ENCODE measurements around the gene KBTBD13. TPM values are rescaled to one million over a fixed set of nuclear protein-coding genes. Genes with fewer than 3 reads are reported as not detected.

The KBTBD13 gene
- total and polyA plus RNA-seq, 4 experiments from 2014 or later = not detected

DNA sequence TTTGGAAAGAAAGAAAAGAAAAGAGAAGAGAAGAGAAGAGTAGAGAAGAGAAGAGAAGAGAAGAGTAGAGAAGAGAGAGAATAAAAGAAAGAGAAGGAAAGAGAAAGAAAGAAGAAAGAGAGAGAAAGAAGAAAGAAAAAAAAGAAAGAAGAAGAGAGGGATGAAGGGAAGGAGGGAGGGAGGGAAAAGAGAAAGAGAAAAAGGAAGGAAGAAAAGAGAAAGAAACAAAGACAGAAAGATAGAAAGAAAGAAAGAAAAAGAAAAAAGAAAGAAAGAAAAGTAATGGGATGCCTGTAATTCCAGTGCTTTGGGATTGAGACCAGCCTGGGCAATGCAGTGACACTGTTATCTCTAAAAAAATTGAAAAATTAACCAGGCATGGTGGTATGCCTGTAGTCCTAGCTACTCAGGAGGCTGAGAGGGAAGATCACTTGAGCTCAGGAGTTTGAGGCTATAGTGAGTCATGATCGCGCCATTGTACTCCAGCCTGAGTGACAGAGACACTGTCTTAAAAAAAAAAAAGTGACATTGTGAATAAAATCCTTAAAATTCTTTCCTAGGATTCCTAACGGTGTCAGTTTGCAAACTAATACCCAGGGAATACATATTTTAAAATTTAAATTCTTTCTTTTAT is 10.4 kb upstream of the KBTBD13 start:
- Mint-ChIP-seq H3K9me3 (no peaks in the 10 kb centered on the region), H3K27me3 (peaks cover 23 to 34% of the 10 kb centered on the region in 2 donors), H3K27ac (no peak overlapping the region), H3K4me1 (peaks cover 0 to 10% (median 4%) of the 10 kb centered on the region in 4 donors), H3K4me3 (no peak overlapping the region), H3K36me3 (no peaks in the 10 kb centered on the region)
- Histone ChIP-seq H3K9me3 (ENCODE audit: control insufficient read depth in 1 of 2, low read length in 2 of 2) (no peaks in the 10 kb centered on the region), H3K27ac (ENCODE audit: low read depth, low read length) (no peak overlapping the region), H3K4me3 (ENCODE audit: low read length in 2 of 2) (no peak overlapping the region), H3K4me1 (ENCODE audit: insufficient read depth, low read length) (no peaks in the 10 kb centered on the region), H3K36me3 (ENCODE audit: insufficient read depth, low read length) (no peaks in the 10 kb centered on the region), H3K27me3 (ENCODE audit: insufficient read depth, low read length) (peaks cover 10% of the 10 kb centered on the region)
- ChIA-PET POLR2A (ENCODE audit: partially characterized antibody) (no interaction called here), CTCF (ENCODE audit: partially characterized antibody) (no interaction called here)
- intact Hi-C loops (cut with micrococcal nuclease) = no loop called here
- no peak for DNase-seq

- Histone ChIP-seq H3K4me3 (ENCODE audit: low read length in 2 of 2) (no peak overlapping the region), H3K27me3 (ENCODE audit: insufficient read depth, low read length) (peaks cover 10% of the 10 kb centered on the region), H3K9me3 (ENCODE audit: control insufficient read depth in 1 of 2, low read length in 2 of 2) (no peaks in the 10 kb centered on the region), H3K36me3 (ENCODE audit: insufficient read depth, low read length) (no peaks in the 10 kb centered on the region), H3K27ac (ENCODE audit: low read depth, low read length) (no peak overlapping the region), H3K4me1 (ENCODE audit: insufficient read depth, low read length) (no peaks in the 10 kb centered on the region)
- Mint-ChIP-seq H3K4me3 (peak overlapping the region in 4 of 8 donors; percentile 48 to 57 (median 53)), H3K27ac (no peak overlapping the region), H3K4me1 (peaks cover 0 to 10% (median 4%) of the 10 kb centered on the region in 4 donors), H3K9me3 (no peaks in the 10 kb centered on the region), H3K36me3 (no peaks in the 10 kb centered on the region), H3K27me3 (peaks cover 23 to 34% of the 10 kb centered on the region in 2 donors)
- no peak for DNase-seq
- CTCF ChIA-PET (ENCODE audit: partially characterized antibody) = no interaction called here
- intact Hi-C loops (cut with micrococcal nuclease) = no loop called here
- POLR2A ChIA-PET (ENCODE audit: partially characterized antibody) = no interaction called here
Measured at GRCh38 chr15:65066635-65067316, 9.8 kb upstream of the KBTBD13 start.

DNA sequence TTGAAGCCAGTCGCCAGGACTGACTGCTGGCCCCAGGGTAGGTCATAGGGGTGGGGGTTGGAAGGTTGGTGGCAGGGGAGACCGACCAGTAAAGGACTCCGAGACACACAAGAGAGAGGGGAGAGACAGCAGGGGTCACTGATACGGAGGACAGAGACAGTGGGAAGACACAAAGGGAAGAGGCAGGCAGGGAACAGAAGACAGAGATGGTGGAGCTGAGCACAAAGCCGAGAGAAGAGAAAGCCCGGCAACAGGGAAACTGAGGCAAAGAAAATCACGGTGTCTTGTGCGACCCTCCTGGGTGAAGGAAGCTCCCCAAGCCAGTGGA is 9.3 kb upstream of the KBTBD13 start:
- ChIA-PET CTCF (ENCODE audit: partially characterized antibody) (no interaction called here), POLR2A (ENCODE audit: partially characterized antibody) (no interaction called here)
- H3K27me3 Mint-ChIP-seq = peaks cover 23 to 32% of the 10 kb centered on the region in 2 donors
- H3K36me3 Mint-ChIP-seq = no peaks in the 10 kb centered on the region
- Histone ChIP-seq H3K36me3 (ENCODE audit: insufficient read depth, low read length) (no peaks in the 10 kb centered on the region), H3K27me3 (ENCODE audit: insufficient read depth, low read length) (peaks cover 10% of the 10 kb centered on the region), H3K4me1 (ENCODE audit: insufficient read depth, low read length) (no peaks in the 10 kb centered on the region), H3K9me3 (ENCODE audit: control insufficient read depth in 1 of 2, low read length in 2 of 2) (no peaks in the 10 kb centered on the region), H3K4me3 (ENCODE audit: low read length in 2 of 2) (no peak overlapping the region), H3K27ac (ENCODE audit: low read depth, low read length) (no peak overlapping the region)
- no peaks in the 10 kb centered on the region for H3K9me3 Mint-ChIP-seq
- peaks cover 0 to 10% (median 4%) of the 10 kb centered on the region in 4 donors for H3K4me1 Mint-ChIP-seq
- intact Hi-C loops (cut with micrococcal nuclease) = no loop called here
- peak overlapping the region in 4 of 8 donors; percentile 48 to 57 (median 53) for H3K4me3 Mint-ChIP-seq
- no peak for DNase-seq
- no peak overlapping the region for H3K27ac Mint-ChIP-seq

DNA sequence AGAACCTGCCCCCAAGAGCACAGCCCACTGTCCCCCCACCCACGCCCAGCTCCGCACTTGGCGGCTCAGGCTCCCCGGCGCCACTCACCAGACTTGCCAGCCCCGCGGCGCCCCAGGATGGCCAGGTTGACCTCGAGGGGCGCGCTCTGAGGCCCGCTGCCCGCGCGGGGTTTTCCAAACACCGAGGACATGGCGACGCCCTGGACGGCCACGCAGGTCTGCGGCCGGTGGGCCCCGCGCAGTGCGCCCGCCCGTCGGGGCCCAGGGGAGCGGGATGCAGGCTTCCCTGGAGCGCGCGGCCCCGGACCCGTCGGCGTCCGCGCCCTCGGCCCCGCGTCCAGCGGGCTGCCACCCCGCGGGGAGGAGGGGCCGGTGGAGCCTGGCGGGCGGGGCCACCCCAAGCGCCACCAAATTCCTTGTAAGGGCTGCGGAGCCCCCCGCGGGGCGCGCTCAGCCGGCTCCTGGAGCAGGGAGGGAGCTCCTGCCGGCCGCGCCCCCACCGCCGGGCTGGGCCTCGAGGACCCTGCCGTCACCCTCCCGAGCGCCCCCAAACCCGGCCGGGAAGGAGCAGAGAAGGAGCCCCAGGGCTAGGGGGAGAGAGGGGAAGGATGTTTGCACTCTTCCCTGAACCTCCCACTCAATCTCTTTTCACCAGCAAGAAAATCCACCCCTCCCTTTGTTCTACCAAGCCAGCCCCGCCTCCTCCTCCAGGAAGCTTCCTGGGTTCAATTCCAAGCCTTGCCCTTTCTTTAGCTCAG is 8.7 kb upstream of the KBTBD13 start, which contains the start of gene RASL12:
Gene RASL12 (minus strand): TSS at position 347 of the 758 bp plus-strand sequence. CDS start 156 bp downstream, at position 191.
- ChIA-PET CTCF (ENCODE audit: partially characterized antibody) (no interaction called here), POLR2A (ENCODE audit: partially characterized antibody) (no interaction called here)
- no peaks in the 10 kb centered on the region for H3K9me3 ChIP-seq (ENCODE audit: control insufficient read depth in 1 of 2, low read length in 2 of 2)
- no peak within 1 kb of the TSS for H3K4me3 ChIP-seq (ENCODE audit: low read length in 2 of 2)
- no peaks in the 10 kb centered on the region for H3K4me1 ChIP-seq (ENCODE audit: insufficient read depth, low read length)
- no peaks in the 10 kb centered on the region for H3K9me3 Mint-ChIP-seq
- no peak within 1 kb of the TSS for H3K27ac ChIP-seq (ENCODE audit: low read depth, low read length)
- no peak within 1 kb of the TSS for H3K27ac Mint-ChIP-seq
- intact Hi-C loops (cut with micrococcal nuclease) = no loop called here
- peaks cover 22 to 32% of the 10 kb centered on the region in 2 donors for H3K27me3 Mint-ChIP-seq
- H3K27me3 ChIP-seq (ENCODE audit: insufficient read depth, low read length) = peaks cover 10% of the 10 kb centered on the region
- H3K4me1 Mint-ChIP-seq = peaks cover 0 to 10% (median 4%) of the 10 kb centered on the region in 4 donors
- H3K36me3 ChIP-seq (ENCODE audit: insufficient read depth, low read length) = no peaks in the 10 kb centered on the region
- no peak for DNase-seq
- H3K4me3 Mint-ChIP-seq = peak within 1 kb of the TSS in 6 of 8 donors; percentile 26 to 57 (median 48)
- H3K36me3 Mint-ChIP-seq = no peaks in the 10 kb centered on the region

GRCh38 chr15:65068403-65068788 is 8.2 kb upstream of the KBTBD13 start:
- intact Hi-C loops (cut with micrococcal nuclease) = no loop called here
- no peaks in the 10 kb centered on the region for H3K36me3 ChIP-seq (ENCODE audit: insufficient read depth, low read length)
- H3K9me3 ChIP-seq (ENCODE audit: control insufficient read depth in 1 of 2, low read length in 2 of 2) = no peaks in the 10 kb centered on the region
- Mint-ChIP-seq H3K4me3 (peak overlapping the region in 5 of 8 donors; percentile 26 to 57 (median 34)), H3K36me3 (no peaks in the 10 kb centered on the region), H3K27me3 (peaks cover 21 to 28% of the 10 kb centered on the region in 2 donors), H3K4me1 (peaks cover 0 to 10% (median 4%) of the 10 kb centered on the region in 4 donors), H3K27ac (no peak overlapping the region), H3K9me3 (no peaks in the 10 kb centered on the region)
- ChIA-PET POLR2A (ENCODE audit: partially characterized antibody) (no interaction called here), CTCF (ENCODE audit: partially characterized antibody) (interaction anchor here (1.2 kb wide), 1 partner anchor 341 kb away, joined by 3 read pairs; no protein-coding TSS in a partner anchor)
- no peaks in the 10 kb centered on the region for H3K4me1 ChIP-seq (ENCODE audit: insufficient read depth, low read length)
- H3K27ac ChIP-seq (ENCODE audit: low read depth, low read length) = no peak overlapping the region
- no peak overlapping the region for H3K4me3 ChIP-seq (ENCODE audit: low read length in 2 of 2)
- DNase-seq = no peak
- H3K27me3 ChIP-seq (ENCODE audit: insufficient read depth, low read length) = peaks cover 10% of the 10 kb centered on the region

DNA sequence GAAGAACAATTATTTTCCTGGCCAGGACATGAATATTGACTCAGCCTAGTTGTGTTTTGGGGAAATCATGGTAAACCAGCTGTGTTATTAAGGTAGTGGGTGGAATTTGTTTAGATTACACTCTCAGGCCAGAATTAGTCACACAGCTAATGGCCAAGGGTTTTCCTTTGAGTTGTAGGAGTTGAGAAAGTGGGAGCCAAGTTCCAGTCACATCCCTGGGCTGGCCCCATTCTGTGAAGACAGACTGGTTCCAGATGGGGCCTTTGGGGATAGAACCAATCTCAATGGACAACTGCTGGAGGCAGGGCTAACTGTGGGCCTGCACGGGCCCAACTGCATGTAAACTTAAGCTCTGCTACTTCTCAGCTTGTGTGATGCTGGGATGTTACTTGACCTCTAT is 7.4 kb upstream of the KBTBD13 start:
- Histone ChIP-seq H3K9me3 (ENCODE audit: control insufficient read depth in 1 of 2, low read length in 2 of 2) (no peaks in the 10 kb centered on the region), H3K27ac (ENCODE audit: low read depth, low read length) (no peak overlapping the region), H3K4me3 (ENCODE audit: low read length in 2 of 2) (no peak overlapping the region), H3K27me3 (ENCODE audit: insufficient read depth, low read length) (peaks cover 10% of the 10 kb centered on the region), H3K36me3 (ENCODE audit: insufficient read depth, low read length) (no peaks in the 10 kb centered on the region), H3K4me1 (ENCODE audit: insufficient read depth, low read length) (no peaks in the 10 kb centered on the region)
- CTCF ChIA-PET (ENCODE audit: partially characterized antibody) = interaction anchor here (1.2 to 1.5 kb wide), 3 partner anchors 12 to 342 kb away, joined by 3 to 5 read pairs (median 3); no protein-coding TSS in a partner anchor
- Mint-ChIP-seq H3K4me3 (no peak overlapping the region), H3K27ac (no peak overlapping the region), H3K9me3 (no peaks in the 10 kb centered on the region), H3K27me3 (peaks cover 21 to 27% of the 10 kb centered on the region in 2 donors), H3K36me3 (no peaks in the 10 kb centered on the region), H3K4me1 (peaks cover 0 to 10% (median 4%) of the 10 kb centered on the region in 4 donors)
- intact Hi-C loops (cut with micrococcal nuclease) = no loop called here
- DNase-seq = no peak
- POLR2A ChIA-PET (ENCODE audit: partially characterized antibody) = no interaction called here
